H1 (cell line): Measurements from ENCODE around the gene UTS2R. TPM values are rescaled to one million over a fixed set of nuclear protein-coding genes. Genes with fewer than 3 reads are reported as not detected.
A peak's percentile ranks its signal among the peaks of the same experiment; 100 is the strongest.

ENCODE experiments used
- CTCF ChIA-PET: fragments of 300-600 bp; sonication (Branson Sonifier 250); formaldehyde crosslinking; loops from one replicate; lab custom pipeline; 2021; ENCODE audit not compliant: partially characterized antibody; lab: Charles Lee
- POLR2A ChIA-PET: fragments of 300-600 bp; sonication (Branson Sonifier 250); formaldehyde crosslinking; loops from one replicate; lab custom pipeline; 2021; ENCODE audit warnings: inconsistent platforms; ENCODE audit not compliant: partially characterized antibody; lab: Charles Lee
- DNase-seq, 2 experiments: peaks; one replicate each; pipeline versions ENCODE4 v3.0.0 to v3.0.0-alpha.2; 2010 to 2022; ENCODE audit warnings: low spot score in 2 of 2, low read depth in 1 of 2, mixed read lengths in 1 of 2
- FAIRE-seq: peaks from 2 replicates; lab custom pipeline; 2011; peaks lifted over from hg19 to GRCh38; lab: Jason Lieb, UNC
- H2AFZ ChIP-seq: 2 replicates; pipeline ENCODE4 v1.8.1; 2012; ENCODE audit warnings: low read length, inconsistent platforms
- H2AK5ac ChIP-seq: 2 replicates; pipeline ENCODE4 v1.6.1; 2013; ENCODE audit warnings: low read depth, low read length
- H2BK120ac ChIP-seq: replicated peaks from 2 replicates; pipeline ENCODE3; 2013; ENCODE audit warnings: low read depth, low read length, inconsistent platforms
- H2BK12ac ChIP-seq: 2 replicates; pipeline ENCODE4 v1.6.1; 2013; ENCODE audit warnings: low read depth, low read length
- H2BK15ac ChIP-seq: 2 replicates; pipeline ENCODE4 v1.6.1; 2013; ENCODE audit warnings: low read length
- H2BK20ac ChIP-seq: 2 replicates; pipeline ENCODE4 v1.6.1; 2013; ENCODE audit warnings: low read length
- H2BK5ac ChIP-seq: 2 replicates; pipeline ENCODE4 v1.6.1; 2013; ENCODE audit warnings: low read depth, low read length
- H3K14ac ChIP-seq: 2 replicates; pipeline ENCODE4 v1.6.1; 2013; ENCODE audit warnings: inconsistent platforms; ENCODE audit not compliant: insufficient read length
- H3K18ac ChIP-seq: 2 replicates; pipeline ENCODE4 v1.6.1; 2013; ENCODE audit warnings: low read length; ENCODE audit errors: extremely low read depth
- H3K23ac ChIP-seq: 2 replicates; pipeline ENCODE4 v1.6.1; 2013; ENCODE audit warnings: inconsistent platforms; ENCODE audit not compliant: insufficient read length
- H3K23me2 ChIP-seq: 2 replicates; pipeline ENCODE4 v1.6.1; 2013; ENCODE audit warnings: low read depth, low read length
- H3K27ac ChIP-seq: 2 replicates; pipeline ENCODE4 v1.6.1; 2011; ENCODE audit warnings: low read depth, low read length, inconsistent platforms
- H3K27me3 ChIP-seq, 4 experiments: replicated peaks in 1 of 4; 1 replicate in 1 of 4; 2 replicates in 3 of 4; pipeline versions ENCODE4 v1.6.1 to v1.8.1; 2011 to 2013; ENCODE audit warnings: low read length in 3 of 4, mild to moderate bottlenecking in 3 of 4, inconsistent platforms in 2 of 4, mixed read lengths in 2 of 4, moderate library complexity in 1 of 4; ENCODE audit not compliant: control insufficient read depth in 3 of 4, insufficient read depth in 3 of 4; ENCODE audit errors: extremely low read depth in 1 of 4
- H3K36me3 ChIP-seq, 4 experiments: 2 replicates each; pipeline versions ENCODE4 v1.6.1 to v1.8.1; 2011 to 2013; ENCODE audit warnings: mild to moderate bottlenecking in 4 of 4, low read length in 3 of 4, moderate library complexity in 2 of 4, control low read depth in 1 of 4, inconsistent platforms in 1 of 4; ENCODE audit not compliant: insufficient read depth in 4 of 4, control insufficient read depth in 2 of 4
- H3K4ac ChIP-seq: replicated peaks from 2 replicates; pipeline ENCODE3; 2013; ENCODE audit warnings: low read length, low read depth, mixed read lengths, inconsistent platforms; ENCODE audit not compliant: insufficient read length
- H3K4me1 ChIP-seq, 4 experiments: replicated peaks in 1 of 4; 1 replicate in 1 of 4; 2 replicates in 3 of 4; pipeline versions ENCODE4 v1.6.1 to v1.8.1; 2011 to 2013; ENCODE audit warnings: low read length in 3 of 4, inconsistent platforms in 2 of 4, mixed read lengths in 1 of 4; ENCODE audit not compliant: insufficient read depth in 4 of 4, control insufficient read depth in 3 of 4
- H3K4me2 ChIP-seq, 2 experiments: 2 replicates each; pipeline versions ENCODE4 v1.6.1 to v1.8.1; 2011 to 2013; ENCODE audit warnings: low read depth in 2 of 2, low read length in 2 of 2, control low read depth in 1 of 2, inconsistent platforms in 1 of 2, mild to moderate bottlenecking in 1 of 2; ENCODE audit not compliant: insufficient read depth in 1 of 2
- H3K4me3 ChIP-seq, 4 experiments: fragments of 200-600, 300-600 bp in 1 of 4; sonication (generic), shearing (Covaris generic), sonication (Bioruptor Twin) in 1 of 4; 2 replicates each; pipeline versions ENCODE4 v1.5.1 to v1.8.1; 2011 to 2016; ENCODE audit warnings: low read length in 4 of 4, low read depth in 3 of 4, control low read depth in 2 of 4, inconsistent platforms in 2 of 4, mild to moderate bottlenecking in 2 of 4, mixed read lengths in 1 of 4, moderate library complexity in 1 of 4; ENCODE audit not compliant: insufficient read depth in 2 of 4; ENCODE audit errors: extremely low read depth in 1 of 4
- H3K56ac ChIP-seq: replicated peaks from 2 replicates; pipeline ENCODE3; 2013; ENCODE audit warnings: low read depth, mild to moderate bottlenecking, mixed read lengths, low read length, inconsistent platforms; ENCODE audit not compliant: insufficient read length
- H3K79me1 ChIP-seq: 2 replicates; pipeline ENCODE4 v1.6.1; 2013; ENCODE audit warnings: low read depth, low read length, control low read depth
- H3K79me2 ChIP-seq, 2 experiments: 2 replicates each; pipeline versions ENCODE4 v1.6.1 to v1.8.1; 2012 to 2013; ENCODE audit warnings: low read length in 2 of 2, mild to moderate bottlenecking in 2 of 2, inconsistent platforms in 1 of 2; ENCODE audit not compliant: insufficient read depth in 2 of 2, control insufficient read depth in 1 of 2
- H3K9ac ChIP-seq, 4 experiments: replicated peaks in 1 of 4; 1 replicate in 1 of 4; 2 replicates in 3 of 4; pipeline versions ENCODE4 v1.6.1 to v1.8.1; 2011 to 2013; ENCODE audit warnings: low read depth in 3 of 4, low read length in 3 of 4, control low read depth in 2 of 4, mild to moderate bottlenecking in 2 of 4, moderate library complexity in 2 of 4, inconsistent platforms in 1 of 4; ENCODE audit errors: extremely low read depth in 1 of 4
- H3K9me3 ChIP-seq, 2 experiments: 2 replicates each; pipeline versions ENCODE4 v1.6.1 to v1.8.1; 2012 to 2013; ENCODE audit warnings: mild to moderate bottlenecking in 2 of 2, moderate library complexity in 2 of 2, control low read depth in 1 of 2, inconsistent platforms in 1 of 2, low read depth in 1 of 2, low read length in 1 of 2, mixed read lengths in 1 of 2; ENCODE audit not compliant: insufficient read depth in 2 of 2
- H4K20me1 ChIP-seq, 2 experiments: replicated peaks in 1 of 2; 2 replicates each; pipeline versions ENCODE3 to v1.8.1; 2011 to 2013; ENCODE audit warnings: inconsistent platforms in 2 of 2, low read length in 2 of 2, mild to moderate bottlenecking in 1 of 2; ENCODE audit not compliant: insufficient read depth in 2 of 2, control insufficient read depth in 1 of 2
- H4K5ac ChIP-seq: 2 replicates; pipeline ENCODE4 v1.6.1; 2013; ENCODE audit warnings: low read length, low read depth, mixed read lengths, inconsistent platforms; ENCODE audit not compliant: insufficient read length
- H4K8ac ChIP-seq: 2 replicates; pipeline ENCODE4 v1.8.0; 2013; ENCODE audit warnings: mild to moderate bottlenecking, moderate library complexity, low read length, inconsistent platforms; ENCODE audit not compliant: insufficient read depth; ENCODE audit errors: extremely low read depth
- H4K91ac ChIP-seq: replicated peaks from 2 replicates; pipeline ENCODE3; 2013; ENCODE audit warnings: low read length, mixed read lengths, inconsistent platforms; ENCODE audit not compliant: insufficient read length
- CBX8 ChIP-seq: fragments of 300-800, 300-1000 bp; sonication (generic); IDR thresholded peaks from 2 replicates; pipeline ENCODE4 v1.7.1; 2016; ENCODE audit warnings: low read depth, low read length, borderline replicate concordance
- KDM4A ChIP-seq: IDR thresholded peaks from one replicate; pipeline ENCODE4 v1.7.1; 2012; ENCODE audit warnings: low read depth, mild to moderate bottlenecking, moderate library complexity, low read length, inconsistent platforms; ENCODE audit not compliant: severe bottlenecking
- POLR2AphosphoS5 ChIP-seq: IDR thresholded peaks from 2 replicates; pipeline ENCODE4 v1.6.1; 2011; ENCODE audit warnings: low read depth, low read length
- RAD21 ChIP-seq, 2 experiments: IDR thresholded peaks in 1 of 2; conservative IDR thresholded peaks in 1 of 2; 2 replicates each; pipeline ENCODE4 v1.6.1; 2011; ENCODE audit warnings: low read depth in 2 of 2, low read length in 2 of 2, improper control_type of control experiment in 1 of 2, inconsistent platforms in 1 of 2, mild to moderate bottlenecking in 1 of 2, moderate library complexity in 1 of 2
- RNF2 ChIP-seq: fragments of 200-900, 300-1000 bp; sonication (generic); IDR thresholded peaks from 2 replicates; pipeline ENCODE4 v1.7.1; 2016; ENCODE audit warnings: borderline replicate concordance, low read depth, mild to moderate bottlenecking, antibody characterized with exemption, low read length; ENCODE audit not compliant: poor library complexity, severe bottlenecking; ENCODE audit errors: missing control alignments
- SP4 ChIP-seq: IDR thresholded peaks from 2 replicates; pipeline ENCODE4 v1.6.1; 2012; ENCODE audit warnings: low read length, inconsistent platforms
- SUZ12 ChIP-seq: fragments of 200-600 bp; sonication (generic); IDR thresholded peaks from 2 replicates; pipeline ENCODE4 v1.6.1; 2012; ENCODE audit warnings: mild to moderate bottlenecking, inconsistent platforms, low read length, moderate library complexity, mixed read lengths
- WGBS, 2 experiments: shearing (Covaris generic) in 1 of 2; methylation state at CpG; one replicate each; pipeline versions ENCODE4 v1.1.6 to v1.1.7; 2013 to 2015; ENCODE audit warnings: low lambda C conversion rate in 2 of 2, mixed read lengths in 2 of 2, inconsistent platforms in 1 of 2, low coverage in 1 of 2, missing lambda C conversion rate in 1 of 2; ENCODE audit not compliant: insufficient replicate concordance in 2 of 2, insufficient coverage in 1 of 2, insufficient read length in 1 of 2; ENCODE audit errors: extremely low coverage in 1 of 2, missing lambda C conversion rate in 1 of 2; 5-methylcytosine and 5-hydroxymethylcytosine counted together
- long read RNA-seq, 2 experiments: library from RNA in 1 of 2; library from capped mRNA in 1 of 2; stranded (forward); transcript quantifications; one replicate each; pipeline ENCODE4 v2.0.0, GENCODE V29; 2021; ENCODE audit warnings: inconsistent platforms in 1 of 2
- polyA minus RNA-seq, 3 experiments: library from RNA; depleted of rRNA, polyadenylated mRNA; stranded (reverse); fragments of >200 nt; gene quantifications; 1 replicate in 2 of 3; 2 replicates in 1 of 3; pipeline ENCODE4 v1.2.3, GENCODE V29; 2011
- polyA plus RNA-seq, 7 experiments: library from polyadenylated mRNA; depleted of rRNA in 3 of 7; stranded (reverse) in 5 of 7; unstranded in 2 of 7; fragments of >200 nt in 5 of 7; fragments of 200-250 nt in 2 of 7; gene quantifications; 1 replicate in 5 of 7; 2 replicates in 1 of 7; 4 replicates in 1 of 7; pipeline versions ENCODE4 v1.2.1 to v1.2.3, GENCODE V29; 2011 to 2013; ENCODE audit warnings: missing spikeins in 2 of 7, mixed read lengths in 2 of 7
- total RNA-seq: library from RNA; stranded (reverse); fragmentation: NEBNext Ultra II Directional; extraction: Animal tissue kit (Norgen Biotek cat#: 25700); gene quantifications from 2 replicates; pipeline ENCODE4 v1.2.1, GENCODE V29; 2021

The UTS2R gene
- total RNA-seq (0.63 TPM in 1 of 2 replicates, not detected in the other), polyA plus RNA-seq (2011; rRNA removed) (0.27 and 0.49 TPM in 2 replicates), polyA minus RNA-seq (2011; rRNA and poly(A)+ RNA removed) (not detected in 2 replicates)
- 0.16 TPM for polyA plus RNA-seq (2011; cell fraction: cytosol; rRNA removed)
- polyA plus RNA-seq (2011; cell fraction: nucleus; rRNA removed): 0.73 TPM
- 0.17 to 0.27 TPM (median 0.20 TPM) in 3 of 4 replicates, not detected in the other for polyA plus RNA-seq (2012, experiment 1 of 2)
- polyA plus RNA-seq (2012, experiment 2 of 2): not detected
- 0.47 TPM for polyA plus RNA-seq (2013, experiment 1 of 2)
- 0.33 TPM for polyA plus RNA-seq (2013, experiment 2 of 2)
- not detected for polyA minus RNA-seq (2011; cell fraction: cytosol; rRNA and poly(A)+ RNA removed)
- polyA minus RNA-seq (2011; cell fraction: nucleus; rRNA and poly(A)+ RNA removed): not detected
- long read RNA-seq, experiment 1: 0 reads
- long read RNA-seq, experiment 2: 0 reads

DNA sequence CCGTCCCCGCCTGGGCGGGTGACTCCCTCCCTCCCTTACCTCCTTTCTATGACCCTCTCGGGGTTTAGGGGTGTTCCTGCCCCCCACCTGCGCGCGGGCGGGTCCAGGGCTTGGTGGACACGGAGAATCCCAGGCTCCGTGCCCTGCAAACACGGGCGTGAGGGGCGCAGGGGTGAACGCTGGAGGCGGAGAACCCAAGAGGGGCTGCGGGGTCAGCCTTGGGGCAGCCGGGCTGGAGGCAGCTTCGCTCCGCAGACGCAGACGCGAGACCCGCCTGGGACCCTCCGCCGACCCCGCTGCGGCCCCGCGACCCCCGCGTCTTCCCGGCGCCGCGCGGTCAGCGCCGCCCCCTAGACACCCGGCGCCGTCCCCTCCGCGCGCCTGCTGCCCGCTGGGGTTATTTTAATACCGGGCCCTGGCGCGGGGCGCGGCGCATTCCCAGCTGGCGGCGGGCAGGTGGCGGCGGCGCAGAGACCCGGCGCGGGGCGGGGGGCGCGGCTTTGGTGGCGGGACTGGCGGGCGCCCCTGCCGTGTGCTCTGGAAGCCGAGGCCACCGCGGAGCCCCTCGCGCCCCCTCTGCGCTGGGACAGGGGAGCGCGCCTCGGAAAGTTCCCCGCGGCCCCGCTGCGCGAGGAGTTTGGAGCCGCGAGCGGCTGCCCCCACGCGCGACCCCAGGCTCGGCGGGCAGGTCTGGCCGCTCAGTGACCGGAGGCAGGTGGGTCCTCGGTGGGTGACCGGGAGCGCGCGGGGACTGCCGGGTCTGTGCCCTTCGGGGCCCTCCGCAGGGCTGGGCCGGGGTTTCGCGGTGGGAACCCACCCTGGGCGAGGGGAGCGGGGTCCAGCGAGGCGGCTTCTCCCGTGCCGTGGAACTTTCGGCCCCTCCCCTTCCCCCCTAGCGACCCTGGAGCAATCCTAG is at the start of gene UTS2R:
UTS2R (plus strand) TSS at position 433 of the 916 bp plus-strand sequence. CDS start 2,560 bp downstream, outside the sequence.
- Histone ChIP-seq H2BK12ac (no peak within 1 kb of the TSS), H2AFZ (no peak within 1 kb of the TSS), H3K23me2 (peaks cover 7% of the 10 kb centered on the region; the same call in 1 of the 2 replicates), H4K20me1 (peaks cover 0 to 4% of the 10 kb centered on the region in 2 experiments), H3K79me2 (no peaks in the 10 kb centered on the region), H3K36me3 (no peaks in the 10 kb centered on the region), H3K79me1 (no peaks in the 10 kb centered on the region), H2AK5ac (no peak within 1 kb of the TSS), H3K4ac (no peak within 1 kb of the TSS), H2BK120ac (no peak within 1 kb of the TSS), H3K9ac (no peak within 1 kb of the TSS), H2BK20ac (no peak within 1 kb of the TSS), H2BK15ac (0 out of 2 replicates have a peak within 1 kb of the TSS, but pooled peaks have one; percentile 34), H3K27me3 (peaks cover 29 to 65% (median 53%) of the 10 kb centered on the region in 4 experiments), H3K4me3 (peak within 1 kb of the TSS; percentile 14 to 61 (median 26); a peak in 6 of 8 replicates), H4K8ac (peak within 1 kb of the TSS; percentile 25; the same call in 1 of the 2 replicates), H3K56ac (no peak within 1 kb of the TSS), H3K9me3 (no peaks in the 10 kb centered on the region; a peak in 1 of 4 replicates), H3K4me2 (peak within 1 kb of the TSS; percentile 59 to 67; a peak in 3 of 4 replicates), H3K18ac (peak within 1 kb of the TSS; percentile 24; the same call in 1 of the 2 replicates), H3K4me1 (peaks cover 0 to 6% (median 0%) of the 10 kb centered on the region in 4 experiments; a peak in 2 of 7 replicates), H2BK5ac (no peak within 1 kb of the TSS), H4K91ac (no peak within 1 kb of the TSS), H4K5ac (no peak within 1 kb of the TSS), H3K27ac (no peak within 1 kb of the TSS), H3K23ac (no peak within 1 kb of the TSS), H3K14ac (no peak within 1 kb of the TSS)
- 9% methylated on average over 52 of the region's 109 CpGs; no CpG with 5 or more reads in 1 of the 2 experiments for WGBS, 2 experiments
- no peak for FAIRE-seq
- ChIA-PET POLR2A (interaction anchor here (0.9 to 1.3 kb wide), 2 partner anchors 9 to 21 kb away, joined by 3 to 5 read pairs; no protein-coding TSS in a partner anchor), CTCF (interaction anchor here (0.6 to 2.4 kb wide), 7 partner anchors 9 to 133 kb away, joined by 3 to 15 read pairs (median 4); no protein-coding TSS in a partner anchor)
- no peak for DNase-seq
- TF ChIP-seq SUZ12: peak; percentile 45
- no peak for TF ChIP-seq POLR2AphosphoS5
- TF ChIP-seq CBX8: no peak
- no peak for TF ChIP-seq RAD21 (IDR thresholded peaks at IDR 0.05 in 1 of 2, conservative IDR thresholded peaks at IDR 0.05 in 1 of 2; ENCODE audit: low read depth in 2 of 2, low read length in 2 of 2)
- TF ChIP-seq RNF2: peak; percentile 40
- TF ChIP-seq SP4: no peak
- TF ChIP-seq KDM4A: peak; percentile 60
